Esophagus muscularis mucosa (tissue), 4 donors: ENCODE data around the gene EXD1.

Source experiments
- EP300 ChIP-seq: sonication (generic); formaldehyde crosslinking; IDR thresholded peaks from one replicate; pipeline ENCODE4 v1.6.1; 2017; ENCODE audit warnings: antibody characterized with exemption
- POLR2A ChIP-seq: fragments of 450-650 bp; IDR thresholded peaks from one replicate; pipeline ENCODE4 v1.6.1; 2017; ENCODE audit warnings: antibody characterized with exemption, moderate library complexity, mild to moderate bottlenecking, low read depth
- POLR2AphosphoS5 ChIP-seq, 2 donors: sonication (generic); formaldehyde crosslinking; IDR thresholded peaks; one replicate each; pipeline ENCODE4 v1.6.1; 2017; ENCODE audit warnings: antibody characterized with exemption in 2 of 2
- TF ChIP-seq, protein P1 (sequence below), 3 experiments: fragments of 200-600 bp in 2 of 3; fragments of 450-650 bp in 1 of 3; sonication (generic) in 2 of 3; IDR thresholded peaks; one replicate each; pipeline ENCODE4 v1.5.1; 2017 to 2019; ENCODE audit warnings: antibody characterized with exemption in 3 of 3, mild to moderate bottlenecking in 2 of 3, moderate library complexity in 1 of 3

DNA sequence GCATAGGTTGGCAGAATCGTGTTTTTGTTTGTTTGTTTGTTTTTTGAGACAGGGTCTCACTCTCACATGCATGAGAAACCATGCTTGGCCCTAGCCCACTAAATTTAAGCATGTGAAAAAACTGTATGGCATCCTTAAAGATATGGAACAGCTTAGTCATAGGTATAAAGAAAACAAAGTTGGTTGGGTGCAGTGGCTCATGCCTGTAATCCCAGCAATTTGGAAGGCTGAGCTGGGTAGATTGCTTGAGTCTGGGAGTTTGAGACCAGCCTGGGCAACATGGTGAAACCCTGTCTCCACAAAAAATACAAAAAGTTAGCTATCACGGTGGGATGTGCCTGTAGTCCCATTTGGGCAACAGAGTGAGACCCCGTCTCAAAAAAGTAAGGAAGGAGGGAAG lies 25.2 kb downstream of the EXD1 start:
- TF ChIP-seq EP300, result no peak
- TF ChIP-seq, protein P1, sequence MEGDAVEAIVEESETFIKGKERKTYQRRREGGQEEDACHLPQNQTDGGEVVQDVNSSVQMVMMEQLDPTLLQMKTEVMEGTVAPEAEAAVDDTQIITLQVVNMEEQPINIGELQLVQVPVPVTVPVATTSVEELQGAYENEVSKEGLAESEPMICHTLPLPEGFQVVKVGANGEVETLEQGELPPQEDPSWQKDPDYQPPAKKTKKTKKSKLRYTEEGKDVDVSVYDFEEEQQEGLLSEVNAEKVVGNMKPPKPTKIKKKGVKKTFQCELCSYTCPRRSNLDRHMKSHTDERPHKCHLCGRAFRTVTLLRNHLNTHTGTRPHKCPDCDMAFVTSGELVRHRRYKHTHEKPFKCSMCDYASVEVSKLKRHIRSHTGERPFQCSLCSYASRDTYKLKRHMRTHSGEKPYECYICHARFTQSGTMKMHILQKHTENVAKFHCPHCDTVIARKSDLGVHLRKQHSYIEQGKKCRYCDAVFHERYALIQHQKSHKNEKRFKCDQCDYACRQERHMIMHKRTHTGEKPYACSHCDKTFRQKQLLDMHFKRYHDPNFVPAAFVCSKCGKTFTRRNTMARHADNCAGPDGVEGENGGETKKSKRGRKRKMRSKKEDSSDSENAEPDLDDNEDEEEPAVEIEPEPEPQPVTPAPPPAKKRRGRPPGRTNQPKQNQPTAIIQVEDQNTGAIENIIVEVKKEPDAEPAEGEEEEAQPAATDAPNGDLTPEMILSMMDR (IDR thresholded peaks at IDR 0.05), result no peak
- no peak for TF ChIP-seq POLR2A
- TF ChIP-seq POLR2AphosphoS5 (IDR thresholded peaks at IDR 0.05), result no peak
